Activated T-helper 1 cell treated with anti-CD3 and anti-CD28 coated beads, Interleukin-2, amount 50 U/mL, for 16 hours (primary cell): ENCODE data around the gene NWD2.
"Not testable (repeated sequence)": the region's sequence is repeated elsewhere in the genome, so short reads cannot be mapped to it uniquely, and the experiment has no call there.

Experiments used
- DNase-seq, 2 donors: peaks; one replicate each; pipeline ENCODE4 v3.0.0-alpha.2; 2020; ENCODE audit warnings: low read depth in 1 of 2, low spot score in 1 of 2

The NWD2 gene

GRCh38 chr4:37495353-37495752 lies 250.8 kb downstream of the NWD2 start:
- not testable (repeated sequence) for DNase-seq
